ENCODE data around the gene GAB2.
"Not testable (repeated sequence)": the region's sequence is repeated elsewhere in the genome, so short reads cannot be mapped to it uniquely, and the experiment has no call there.

The GAB2 gene

DNA sequence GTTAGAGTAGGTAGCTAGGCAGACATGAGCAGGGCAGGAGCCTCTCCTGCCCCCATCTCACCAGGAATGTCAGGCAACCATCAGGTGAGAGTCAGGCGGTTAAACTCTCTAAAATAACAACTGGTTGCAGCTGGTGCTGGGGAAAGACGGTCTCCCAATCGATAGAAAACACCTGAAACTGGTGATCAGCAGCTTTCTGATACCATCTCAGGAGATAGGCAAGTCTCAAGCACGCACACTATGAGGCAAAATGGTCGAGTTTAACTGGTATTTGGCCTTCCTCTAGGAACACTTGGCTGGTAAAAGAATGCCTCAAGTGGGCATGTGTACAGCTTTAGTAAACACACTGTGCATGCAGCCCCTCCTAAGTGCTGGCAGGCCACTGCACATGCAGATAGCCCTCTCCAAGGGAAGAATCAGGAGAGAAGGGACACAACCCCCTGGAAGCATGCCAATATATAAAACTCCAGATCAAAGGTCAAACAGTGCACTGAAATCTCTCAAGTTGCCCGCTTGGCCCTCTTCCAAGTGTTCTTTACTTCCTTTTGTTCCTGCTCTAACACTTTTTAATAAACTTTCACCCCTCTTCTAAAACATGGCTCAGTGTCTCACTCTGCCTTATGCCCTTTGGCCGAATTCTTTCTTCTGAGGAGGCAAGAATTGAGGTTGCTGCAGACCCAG, 140.2 kb downstream of the GAB2 start:
- no peak for DNase-seq (ENCODE audit: low read depth)

GRCh38 chr11:78276311-78276710, 141.3 kb downstream of the GAB2 start:
- DNase-seq (ENCODE audit: low read depth) = no peak

- DNase-seq (ENCODE audit: low read depth) = no peak
These were observed 142.9 kb downstream of the GAB2 start for GRCh38 chr11:78274739-78275138.

GRCh38 chr11:78272625-78273269, 144.9 kb downstream of the GAB2 start:
- DNase-seq (ENCODE audit: low read depth) = not testable (repeated sequence)

DNA sequence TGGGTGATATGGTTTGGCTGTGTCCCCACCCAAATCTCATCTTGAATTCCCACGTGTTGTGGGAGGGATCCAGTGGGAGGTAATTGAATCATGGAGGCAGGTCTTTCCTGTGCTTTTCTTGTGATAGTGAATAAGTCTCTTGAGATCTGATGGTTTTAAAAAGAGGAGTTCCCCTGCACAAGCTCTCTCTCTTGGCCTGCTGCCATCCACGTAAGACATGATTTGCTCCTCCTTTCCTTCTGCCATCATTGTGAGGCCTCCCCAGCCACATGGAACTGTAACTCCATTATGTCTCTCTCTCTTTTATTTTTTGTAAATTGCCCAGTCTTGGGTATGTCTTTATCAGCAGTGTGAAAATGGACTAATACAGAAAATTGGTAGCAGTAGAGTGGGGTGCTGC, 145.8 kb downstream of the GAB2 start:
- not testable (repeated sequence) for DNase-seq (ENCODE audit: low read depth)

DNA sequence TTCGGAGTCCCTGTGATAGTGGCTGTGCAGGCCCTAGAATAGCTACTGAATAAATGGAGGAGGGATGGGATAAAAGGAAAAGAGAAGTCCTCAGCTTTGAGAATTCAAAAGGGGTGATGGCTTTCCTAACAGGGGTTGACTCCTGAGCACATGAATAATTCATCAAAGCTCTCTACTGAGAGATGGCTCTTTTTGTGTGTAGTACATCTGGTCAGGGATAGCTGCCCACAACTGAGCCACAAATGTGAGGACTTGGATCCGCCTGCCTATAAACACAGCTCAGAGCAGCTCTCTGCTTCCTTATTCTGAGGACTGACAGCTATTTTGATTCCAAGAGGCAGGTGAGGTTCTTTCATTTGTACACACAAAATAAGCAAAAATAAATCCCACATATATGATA, 146.6 kb downstream of the GAB2 start:
- no peak for DNase-seq (ENCODE audit: low read depth)

DNA sequence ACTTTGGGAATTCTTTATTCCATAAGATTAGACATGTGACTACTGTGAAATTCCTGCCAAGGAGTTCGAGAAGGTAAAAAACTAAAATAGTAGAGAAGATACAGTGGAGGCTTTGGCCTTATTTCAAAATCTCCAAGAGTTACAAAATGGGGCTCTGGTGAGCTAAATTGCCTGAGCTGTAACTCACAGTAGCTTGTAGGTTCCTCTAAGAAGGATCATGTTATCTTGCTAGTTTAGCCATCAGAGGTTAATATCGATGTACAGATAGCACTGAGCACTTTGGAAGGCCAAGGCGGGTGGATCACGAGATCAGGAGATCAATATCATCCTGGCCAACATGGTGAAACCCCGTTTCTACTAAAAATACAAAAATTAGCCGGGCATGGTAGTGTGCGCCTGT, 147.8 kb downstream of the GAB2 start:
- DNase-seq (ENCODE audit: low read depth) = no peak

- DNase-seq (ENCODE audit: low read depth) = no peak
These were observed 148.8 kb downstream of the GAB2 start for GRCh38 chr11:78268591-78269410.

- DNase-seq (ENCODE audit: low read depth) = no peak
These were observed 151.2 kb downstream of the GAB2 start for GRCh38 chr11:78266451-78266850.

GRCh38 chr11:78265326-78265725, 152.3 kb downstream of the GAB2 start:
- no peak for DNase-seq (ENCODE audit: low read depth)

DNA sequence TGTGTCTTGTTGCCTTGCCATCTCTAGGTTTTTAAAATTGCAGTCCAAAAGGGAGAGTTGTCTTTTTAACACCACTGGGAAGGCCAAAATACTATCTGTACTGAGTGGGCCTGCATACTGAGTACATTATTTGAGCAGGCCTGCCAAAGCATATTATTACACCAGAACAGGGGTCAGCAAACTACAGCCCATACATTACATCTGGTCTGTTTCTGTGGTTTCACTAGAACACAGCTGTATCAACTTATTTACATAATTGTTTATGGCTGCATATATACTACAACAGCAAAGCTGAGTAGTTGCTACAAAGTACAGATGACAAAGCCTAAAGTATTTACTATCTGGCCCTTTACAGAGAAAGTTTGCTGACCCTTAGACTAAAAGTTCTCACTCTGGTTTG, 154.9 kb downstream of the GAB2 start:
- no peak for DNase-seq (ENCODE audit: low read depth)

DNA sequence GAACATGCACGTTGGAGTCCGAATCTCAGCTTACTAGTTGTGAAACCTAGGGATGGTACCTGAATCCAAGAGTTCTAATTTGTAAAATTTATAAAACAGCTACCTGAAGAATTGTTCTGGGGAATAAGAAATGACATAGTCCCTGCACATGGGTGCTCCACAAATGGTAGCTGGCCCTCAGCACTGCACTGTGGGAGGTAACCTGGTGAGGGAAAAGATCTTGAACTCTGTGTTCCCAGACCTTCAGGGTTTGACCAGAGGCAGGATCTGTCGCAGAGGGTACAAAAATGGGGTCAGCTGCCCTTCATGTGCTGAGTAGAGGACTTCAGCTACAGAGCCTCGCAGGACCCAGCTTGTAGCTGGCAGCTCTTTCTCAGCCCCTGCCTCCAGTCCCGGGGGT, 155.4 kb downstream of the GAB2 start:
- no peak for DNase-seq (ENCODE audit: low read depth)

- no peak for DNase-seq (ENCODE audit: low read depth)
These were observed 155.8 kb downstream of the GAB2 start for GRCh38 chr11:78261828-78262227.

DNA sequence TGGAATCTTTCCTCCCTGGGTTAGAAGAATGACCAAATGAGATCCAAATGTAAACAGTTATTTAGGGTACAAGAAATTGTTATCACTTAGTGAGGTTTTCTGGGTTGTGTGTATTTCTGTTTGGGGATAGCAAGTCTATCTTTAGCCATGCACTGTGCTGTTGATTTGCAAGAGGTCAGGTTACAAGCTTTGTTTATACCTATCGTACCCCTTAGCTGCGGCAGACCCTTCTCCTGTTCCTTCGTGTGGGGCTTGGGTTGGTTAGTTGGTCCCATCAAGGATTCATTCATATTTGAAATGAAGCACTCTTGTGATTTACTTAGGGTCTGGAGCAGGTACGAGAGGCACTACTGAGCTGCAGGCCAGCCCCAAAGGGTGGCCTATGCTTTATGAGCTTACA, 156.3 kb downstream of the GAB2 start:
- DNase-seq (ENCODE audit: low read depth) = no peak

- no peak for DNase-seq (ENCODE audit: low read depth)
These were observed 157.7 kb downstream of the GAB2 start for GRCh38 chr11:78259777-78260487.

DNA sequence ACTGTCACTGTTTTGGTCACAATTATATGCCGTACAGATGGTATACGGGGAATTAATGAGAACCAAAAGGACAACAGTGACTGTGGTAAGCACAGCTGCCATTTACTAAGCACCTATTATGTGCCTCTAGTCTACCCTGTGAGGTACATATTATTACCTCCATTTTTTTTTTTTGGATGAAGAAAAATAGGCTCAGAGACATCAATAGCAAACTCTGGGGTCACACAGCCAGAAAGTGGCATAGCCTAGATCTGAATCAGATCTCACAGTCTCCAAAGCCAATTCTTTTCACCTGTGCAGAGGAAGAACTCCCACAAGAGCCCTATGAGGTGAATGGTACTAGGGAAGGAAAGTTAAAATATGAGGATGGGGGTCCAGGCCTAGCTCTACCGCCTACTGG, 160.0 kb downstream of the GAB2 start:
- no peak for DNase-seq (ENCODE audit: low read depth)

GRCh38 chr11:78256962-78257361, 160.7 kb downstream of the GAB2 start:
- DNase-seq (ENCODE audit: low read depth) = no peak

GRCh38 chr11:78255919-78256318, 161.7 kb downstream of the GAB2 start:
- DNase-seq (ENCODE audit: low read depth) = no peak

DNA sequence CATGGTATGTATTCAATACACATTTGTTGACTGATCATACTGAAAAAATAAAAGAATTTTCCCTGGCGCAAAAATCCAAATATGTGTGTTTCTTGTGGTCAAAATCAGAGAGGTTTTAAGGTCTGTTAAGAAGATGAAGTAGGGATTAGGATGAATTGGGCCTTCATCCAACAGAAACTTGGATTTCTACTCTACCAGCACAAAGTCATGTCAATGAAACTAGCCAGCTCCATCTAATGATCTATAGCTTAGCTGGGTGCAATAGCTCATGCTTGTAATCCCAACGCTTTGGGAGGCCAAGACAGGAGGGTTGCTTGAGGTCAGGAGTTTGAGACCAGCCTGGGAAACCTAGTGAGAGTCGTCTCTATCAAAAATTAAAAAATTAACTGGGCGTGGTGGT, 163.4 kb downstream of the GAB2 start:
- DNase-seq (ENCODE audit: low read depth) = no peak

DNA sequence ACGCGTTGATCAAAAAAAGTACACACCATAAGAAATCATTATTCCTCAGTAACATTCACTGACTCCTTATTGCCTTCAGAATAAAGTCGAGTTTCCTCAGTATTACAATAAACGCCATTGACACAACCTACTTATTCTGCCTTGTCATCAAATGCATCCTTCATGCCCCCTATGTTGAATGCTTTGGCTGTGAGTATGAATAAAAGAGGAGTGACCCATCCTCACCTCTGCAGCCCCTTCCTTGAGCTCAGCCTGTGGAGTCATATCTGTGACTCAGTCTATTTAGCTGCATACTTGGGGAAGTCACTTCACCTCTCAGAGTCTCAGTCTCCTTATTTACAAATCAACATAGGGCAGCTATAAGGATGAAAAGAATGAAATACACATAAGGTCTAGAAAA, 163.8 kb downstream of the GAB2 start:
- no peak for DNase-seq (ENCODE audit: low read depth)

DNA sequence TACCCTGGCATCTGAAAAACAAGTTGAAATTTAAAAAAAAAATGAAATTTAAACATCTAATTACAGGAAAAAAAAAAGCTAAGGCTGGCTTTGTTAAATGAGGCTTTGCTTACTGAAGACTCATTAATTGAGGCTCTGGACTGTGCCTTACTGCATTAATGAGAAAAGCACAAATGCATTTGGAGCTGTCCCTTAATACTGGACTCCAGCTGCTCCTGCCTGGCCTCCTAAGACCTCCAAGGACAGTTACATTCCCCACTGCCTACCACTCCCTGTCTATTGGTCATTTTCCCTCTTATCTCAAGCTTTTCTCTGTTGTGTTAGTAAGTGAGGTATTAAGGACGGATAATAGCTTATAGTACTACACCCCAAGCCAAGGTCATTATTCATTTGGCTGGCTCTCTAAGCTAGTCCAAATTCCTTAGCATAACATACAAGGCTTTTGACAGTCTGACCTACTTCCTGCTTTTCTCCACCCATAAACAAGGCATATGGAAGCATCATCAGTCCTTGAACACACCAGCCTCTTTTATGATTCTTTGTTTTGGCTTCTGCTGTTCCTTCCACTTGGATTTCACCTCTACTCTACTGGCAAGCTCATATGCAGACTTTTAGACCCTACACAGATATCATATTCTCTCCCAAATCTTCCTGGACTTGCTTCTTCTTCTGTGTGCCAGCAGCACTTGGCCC, 166.4 kb downstream of the GAB2 start:
- DNase-seq (ENCODE audit: low read depth) = no peak

DNA sequence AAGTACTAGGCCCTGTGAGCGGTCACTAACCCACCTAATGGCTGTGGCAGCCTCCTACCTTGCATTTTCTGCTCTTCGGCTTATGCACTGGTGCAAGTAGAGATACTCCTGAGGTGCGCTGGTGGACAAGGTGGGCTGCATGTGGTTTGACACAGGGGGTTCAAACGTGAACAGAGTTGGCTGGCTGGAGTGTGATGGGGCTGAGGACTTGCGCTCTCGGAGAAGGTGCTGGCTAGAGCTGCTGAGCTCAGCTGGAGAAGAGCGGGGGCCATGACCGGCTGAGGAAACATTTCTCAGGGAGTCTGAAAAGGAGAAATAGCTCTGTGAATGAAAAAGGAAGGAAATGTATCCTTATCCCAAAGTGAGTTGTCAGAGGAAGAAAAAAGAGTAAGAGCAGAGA, 167.5 kb downstream of the GAB2 start:
- DNase-seq (ENCODE audit: low read depth) = no peak

Data from T follicular helper cell (primary cell).